ENCODE data around the gene SCP2.

SCP2 gene

GRCh38 chr1:52927212-52928014, at the start of gene SCP2:
Gene SCP2 (plus strand): TSS chr1:52927276. CDS start chr1:52927397, 121 bp downstream.
- TF ChIP-seq CTCF (IDR thresholded peaks at IDR 0.05): no peak
- no peak for TF ChIP-seq ZFX (IDR thresholded peaks at IDR 0.05; ENCODE audit: borderline replicate concordance)
- peak within 1 kb of the TSS; percentile 69 for H3K27ac ChIP-seq

- no peak overlapping the region for H3K27ac ChIP-seq
- TF ChIP-seq ZFX (IDR thresholded peaks at IDR 0.05; ENCODE audit: borderline replicate concordance) (no peak), CTCF (IDR thresholded peaks at IDR 0.05) (no peak)
Observed at GRCh38 chr1:52877554-52877953, 49.5 kb upstream of the SCP2 start.

GRCh38 chr1:52880206-52880605, 46.9 kb upstream of the SCP2 start:
- TF ChIP-seq ZFX (IDR thresholded peaks at IDR 0.05; ENCODE audit: borderline replicate concordance) (no peak), CTCF (IDR thresholded peaks at IDR 0.05) (no peak)
- no peak overlapping the region for H3K27ac ChIP-seq

GRCh38 chr1:52887483-52887882, 39.6 kb upstream of the SCP2 start:
- H3K27ac ChIP-seq: no peak overlapping the region
- TF ChIP-seq CTCF (IDR thresholded peaks at IDR 0.05) (no peak), ZFX (IDR thresholded peaks at IDR 0.05; ENCODE audit: borderline replicate concordance) (no peak)

- TF ChIP-seq CTCF (IDR thresholded peaks at IDR 0.05) (no peak), ZFX (IDR thresholded peaks at IDR 0.05; ENCODE audit: borderline replicate concordance) (no peak)
- no peak overlapping the region for H3K27ac ChIP-seq
Observed at GRCh38 chr1:52892424-52893215, 34.5 kb upstream of the SCP2 start.

- H3K27ac ChIP-seq: no peak overlapping the region
- TF ChIP-seq ZFX (IDR thresholded peaks at IDR 0.05; ENCODE audit: borderline replicate concordance) (no peak), CTCF (IDR thresholded peaks at IDR 0.05) (no peak)
Observed at GRCh38 chr1:52899445-52899894, 27.6 kb upstream of the SCP2 start.

GRCh38 chr1:52900402-52900801, 26.7 kb upstream of the SCP2 start:
- no peak for TF ChIP-seq ZFX (IDR thresholded peaks at IDR 0.05; ENCODE audit: borderline replicate concordance)
- no peak for TF ChIP-seq CTCF (IDR thresholded peaks at IDR 0.05)

More at GRCh38 chr1:52900402-52900801, 26.7 kb upstream of the SCP2 start:
- no peak overlapping the region for H3K27ac ChIP-seq

Measured in 22Rv1 (cell line).